ENCODE data around the gene TRIM67.

TRIM67 gene

GRCh38 chr1:231211005-231211857 is 49.4 kb downstream of the TRIM67 start (continued):
- peak; percentile 98 for TF ChIP-seq CTCF (tag by site-specific recombination; IDR thresholded peaks at IDR 0.05)
- TF ChIP-seq REST (tag by site-specific recombination; IDR thresholded peaks at IDR 0.05): peak; percentile 57
- no peak for TF ChIP-seq ZBTB21 (tag by site-specific recombination; IDR thresholded peaks at IDR 0.05)
- TF ChIP-seq ZNF785 (tag by site-specific recombination; IDR thresholded peaks at IDR 0.05): no peak
- no peak for TF ChIP-seq ZNF157 (tag by site-specific recombination; IDR thresholded peaks at IDR 0.05)
- TF ChIP-seq ZBTB10 (tag by site-specific recombination; IDR thresholded peaks at IDR 0.05): 0 out of 2 replicates have a peak, but pooled peaks have one; percentile 62
- peak; percentile 94 for TF ChIP-seq SCRT1 (tag by site-specific recombination; IDR thresholded peaks at IDR 0.05; ENCODE audit: borderline replicate concordance)
- 0 out of 2 replicates have a peak, but pooled peaks have one; percentile 18 for TF ChIP-seq ZFP37 (tag by site-specific recombination; IDR thresholded peaks at IDR 0.05)
- TF ChIP-seq SCRT2 (tag by site-specific recombination; IDR thresholded peaks at IDR 0.05): peak; percentile 97
- TF ChIP-seq ZNF692 (tag by site-specific recombination; IDR thresholded peaks at IDR 0.05): peak; percentile 69
- peak; percentile 53; the same call in 1 of the 2 replicates for TF ChIP-seq ZFHX2 (tag by site-specific recombination; conservative IDR thresholded peaks at IDR 0.05)
- no peak for TF ChIP-seq HOXC10 (CRISPR knock-in tag; IDR thresholded peaks at IDR 0.05)
- TF ChIP-seq ZNF600 (tag by site-specific recombination; IDR thresholded peaks at IDR 0.05): peak; percentile 84
- TF ChIP-seq KLF17 (tag by site-specific recombination; IDR thresholded peaks at IDR 0.05): peak; percentile 69; the same call in 1 of the 2 replicates
- peak; percentile 81 for TF ChIP-seq SP2 (tag by site-specific recombination; IDR thresholded peaks at IDR 0.05)
- TF ChIP-seq ZNF624 (tag by site-specific recombination; IDR thresholded peaks at IDR 0.05): no peak
- TF ChIP-seq ZNF76 (tag by site-specific recombination; IDR thresholded peaks at IDR 0.05; ENCODE audit: borderline replicate concordance, low read depth): peak; percentile 63; the same call in 1 of the 2 replicates
- TF ChIP-seq ZNF341 (tag by site-specific recombination; IDR thresholded peaks at IDR 0.05; ENCODE audit: low read depth): peak; percentile 60
- TF ChIP-seq ZNF654 (tag by site-specific recombination; IDR thresholded peaks at IDR 0.05; ENCODE audit: low read depth): peak; percentile 94
- 0 out of 2 replicates have a peak, but pooled peaks have one; percentile 4 for TF ChIP-seq ZNF596 (tag by site-specific recombination; IDR thresholded peaks at IDR 0.05)
- peak; percentile 65; the same call in 1 of the 2 replicates for TF ChIP-seq ZBTB20 (tag by site-specific recombination; IDR thresholded peaks at IDR 0.05)
- peak; percentile 77 for TF ChIP-seq IKZF3 (tag by site-specific recombination; IDR thresholded peaks at IDR 0.05)
- peak; percentile 13; the same call in 1 of the 2 replicates for TF ChIP-seq ZNF610 (tag by site-specific recombination; IDR thresholded peaks at IDR 0.05; ENCODE audit: borderline replicate concordance)
- TF ChIP-seq ZIC2 (tag by site-specific recombination; IDR thresholded peaks at IDR 0.05): peak; percentile 52; the same call in 1 of the 2 replicates
- TF ChIP-seq ZNF121 (tag by site-specific recombination; IDR thresholded peaks at IDR 0.05): no peak
- peak; percentile 15; the same call in 1 of the 2 replicates for TF ChIP-seq ZNF24 (tag by site-specific recombination; IDR thresholded peaks at IDR 0.05)
- 0 out of 2 replicates have a peak, but pooled peaks have one; percentile 19 for TF ChIP-seq WT1 (tag by site-specific recombination; IDR thresholded peaks at IDR 0.05)
- peak; percentile 93 for TF ChIP-seq ZNF2 (tag by site-specific recombination; IDR thresholded peaks at IDR 0.05)
- peak; percentile 10; the same call in 1 of the 2 replicates for TF ChIP-seq GLIS1 (tag by site-specific recombination; IDR thresholded peaks at IDR 0.05)
